H1 (cell line): Measurements from ENCODE around the gene ADPRM. TPM values are rescaled to one million over a fixed set of nuclear protein-coding genes. Genes with fewer than 3 reads are reported as not detected.

Source experiments
- CTCF ChIA-PET: fragments of 300-600 bp; sonication (Branson Sonifier 250); formaldehyde crosslinking; loops from one replicate; lab custom pipeline; 2021; ENCODE audit not compliant: partially characterized antibody; lab: Charles Lee
- POLR2A ChIA-PET: fragments of 300-600 bp; sonication (Branson Sonifier 250); formaldehyde crosslinking; loops from one replicate; lab custom pipeline; 2021; ENCODE audit warnings: inconsistent platforms; ENCODE audit not compliant: partially characterized antibody; lab: Charles Lee
- DNase-seq, 2 experiments: peaks; one replicate each; pipeline versions ENCODE4 v3.0.0 to v3.0.0-alpha.2; 2010 to 2022; ENCODE audit warnings: low spot score in 2 of 2, low read depth in 1 of 2, mixed read lengths in 1 of 2
- FAIRE-seq: peaks from 2 replicates; lab custom pipeline; 2011; peaks lifted over from hg19 to GRCh38; lab: Jason Lieb, UNC
- H2AFZ ChIP-seq: 2 replicates; pipeline ENCODE4 v1.8.1; 2012; ENCODE audit warnings: low read length, inconsistent platforms
- H2AK5ac ChIP-seq: 2 replicates; pipeline ENCODE4 v1.6.1; 2013; ENCODE audit warnings: low read depth, low read length
- H2BK120ac ChIP-seq: replicated peaks from 2 replicates; pipeline ENCODE3; 2013; ENCODE audit warnings: low read depth, low read length, inconsistent platforms
- H2BK12ac ChIP-seq: 2 replicates; pipeline ENCODE4 v1.6.1; 2013; ENCODE audit warnings: low read depth, low read length
- H2BK15ac ChIP-seq: 2 replicates; pipeline ENCODE4 v1.6.1; 2013; ENCODE audit warnings: low read length
- H2BK20ac ChIP-seq: 2 replicates; pipeline ENCODE4 v1.6.1; 2013; ENCODE audit warnings: low read length
- H2BK5ac ChIP-seq: 2 replicates; pipeline ENCODE4 v1.6.1; 2013; ENCODE audit warnings: low read depth, low read length
- H3K14ac ChIP-seq: 2 replicates; pipeline ENCODE4 v1.6.1; 2013; ENCODE audit warnings: inconsistent platforms; ENCODE audit not compliant: insufficient read length
- H3K18ac ChIP-seq: 2 replicates; pipeline ENCODE4 v1.6.1; 2013; ENCODE audit warnings: low read length; ENCODE audit errors: extremely low read depth
- H3K23ac ChIP-seq: 2 replicates; pipeline ENCODE4 v1.6.1; 2013; ENCODE audit warnings: inconsistent platforms; ENCODE audit not compliant: insufficient read length
- H3K23me2 ChIP-seq: 2 replicates; pipeline ENCODE4 v1.6.1; 2013; ENCODE audit warnings: low read depth, low read length
- H3K27ac ChIP-seq: 2 replicates; pipeline ENCODE4 v1.6.1; 2011; ENCODE audit warnings: low read depth, low read length, inconsistent platforms
- H3K27me3 ChIP-seq, 4 experiments: replicated peaks in 1 of 4; 1 replicate in 1 of 4; 2 replicates in 3 of 4; pipeline versions ENCODE4 v1.6.1 to v1.8.1; 2011 to 2013; ENCODE audit warnings: low read length in 3 of 4, mild to moderate bottlenecking in 3 of 4, inconsistent platforms in 2 of 4, mixed read lengths in 2 of 4, moderate library complexity in 1 of 4; ENCODE audit not compliant: control insufficient read depth in 3 of 4, insufficient read depth in 3 of 4; ENCODE audit errors: extremely low read depth in 1 of 4
- H3K36me3 ChIP-seq, 4 experiments: 2 replicates each; pipeline versions ENCODE4 v1.6.1 to v1.8.1; 2011 to 2013; ENCODE audit warnings: mild to moderate bottlenecking in 4 of 4, low read length in 3 of 4, moderate library complexity in 2 of 4, control low read depth in 1 of 4, inconsistent platforms in 1 of 4; ENCODE audit not compliant: insufficient read depth in 4 of 4, control insufficient read depth in 2 of 4
- H3K4ac ChIP-seq: replicated peaks from 2 replicates; pipeline ENCODE3; 2013; ENCODE audit warnings: low read length, low read depth, mixed read lengths, inconsistent platforms; ENCODE audit not compliant: insufficient read length
- H3K4me1 ChIP-seq, 4 experiments: replicated peaks in 1 of 4; 1 replicate in 1 of 4; 2 replicates in 3 of 4; pipeline versions ENCODE4 v1.6.1 to v1.8.1; 2011 to 2013; ENCODE audit warnings: low read length in 3 of 4, inconsistent platforms in 2 of 4, mixed read lengths in 1 of 4; ENCODE audit not compliant: insufficient read depth in 4 of 4, control insufficient read depth in 3 of 4
- H3K4me2 ChIP-seq, 2 experiments: 2 replicates each; pipeline versions ENCODE4 v1.6.1 to v1.8.1; 2011 to 2013; ENCODE audit warnings: low read depth in 2 of 2, low read length in 2 of 2, control low read depth in 1 of 2, inconsistent platforms in 1 of 2, mild to moderate bottlenecking in 1 of 2; ENCODE audit not compliant: insufficient read depth in 1 of 2
- H3K4me3 ChIP-seq, 4 experiments: fragments of 200-600, 300-600 bp in 1 of 4; sonication (generic), shearing (Covaris generic), sonication (Bioruptor Twin) in 1 of 4; 2 replicates each; pipeline versions ENCODE4 v1.5.1 to v1.8.1; 2011 to 2016; ENCODE audit warnings: low read length in 4 of 4, low read depth in 3 of 4, control low read depth in 2 of 4, inconsistent platforms in 2 of 4, mild to moderate bottlenecking in 2 of 4, mixed read lengths in 1 of 4, moderate library complexity in 1 of 4; ENCODE audit not compliant: insufficient read depth in 2 of 4; ENCODE audit errors: extremely low read depth in 1 of 4
- H3K56ac ChIP-seq: replicated peaks from 2 replicates; pipeline ENCODE3; 2013; ENCODE audit warnings: low read depth, mild to moderate bottlenecking, mixed read lengths, low read length, inconsistent platforms; ENCODE audit not compliant: insufficient read length
- H3K79me1 ChIP-seq: 2 replicates; pipeline ENCODE4 v1.6.1; 2013; ENCODE audit warnings: low read depth, low read length, control low read depth
- H3K79me2 ChIP-seq, 2 experiments: 2 replicates each; pipeline versions ENCODE4 v1.6.1 to v1.8.1; 2012 to 2013; ENCODE audit warnings: low read length in 2 of 2, mild to moderate bottlenecking in 2 of 2, inconsistent platforms in 1 of 2; ENCODE audit not compliant: insufficient read depth in 2 of 2, control insufficient read depth in 1 of 2
- H3K9ac ChIP-seq, 4 experiments: replicated peaks in 1 of 4; 1 replicate in 1 of 4; 2 replicates in 3 of 4; pipeline versions ENCODE4 v1.6.1 to v1.8.1; 2011 to 2013; ENCODE audit warnings: low read depth in 3 of 4, low read length in 3 of 4, control low read depth in 2 of 4, mild to moderate bottlenecking in 2 of 4, moderate library complexity in 2 of 4, inconsistent platforms in 1 of 4; ENCODE audit errors: extremely low read depth in 1 of 4
- H3K9me3 ChIP-seq, 2 experiments: 2 replicates each; pipeline versions ENCODE4 v1.6.1 to v1.8.1; 2012 to 2013; ENCODE audit warnings: mild to moderate bottlenecking in 2 of 2, moderate library complexity in 2 of 2, control low read depth in 1 of 2, inconsistent platforms in 1 of 2, low read depth in 1 of 2, low read length in 1 of 2, mixed read lengths in 1 of 2; ENCODE audit not compliant: insufficient read depth in 2 of 2
- H4K20me1 ChIP-seq, 2 experiments: replicated peaks in 1 of 2; 2 replicates each; pipeline versions ENCODE3 to v1.8.1; 2011 to 2013; ENCODE audit warnings: inconsistent platforms in 2 of 2, low read length in 2 of 2, mild to moderate bottlenecking in 1 of 2; ENCODE audit not compliant: insufficient read depth in 2 of 2, control insufficient read depth in 1 of 2
- H4K5ac ChIP-seq: 2 replicates; pipeline ENCODE4 v1.6.1; 2013; ENCODE audit warnings: low read length, low read depth, mixed read lengths, inconsistent platforms; ENCODE audit not compliant: insufficient read length
- H4K8ac ChIP-seq: 2 replicates; pipeline ENCODE4 v1.8.0; 2013; ENCODE audit warnings: mild to moderate bottlenecking, moderate library complexity, low read length, inconsistent platforms; ENCODE audit not compliant: insufficient read depth; ENCODE audit errors: extremely low read depth
- H4K91ac ChIP-seq: replicated peaks from 2 replicates; pipeline ENCODE3; 2013; ENCODE audit warnings: low read length, mixed read lengths, inconsistent platforms; ENCODE audit not compliant: insufficient read length
- POLR2AphosphoS5 ChIP-seq: IDR thresholded peaks from 2 replicates; pipeline ENCODE4 v1.6.1; 2011; ENCODE audit warnings: low read depth, low read length
- WGBS, 2 experiments: shearing (Covaris generic) in 1 of 2; methylation state at CpG; one replicate each; pipeline versions ENCODE4 v1.1.6 to v1.1.7; 2013 to 2015; ENCODE audit warnings: low lambda C conversion rate in 2 of 2, mixed read lengths in 2 of 2, inconsistent platforms in 1 of 2, low coverage in 1 of 2, missing lambda C conversion rate in 1 of 2; ENCODE audit not compliant: insufficient replicate concordance in 2 of 2, insufficient coverage in 1 of 2, insufficient read length in 1 of 2; ENCODE audit errors: extremely low coverage in 1 of 2, missing lambda C conversion rate in 1 of 2; 5-methylcytosine and 5-hydroxymethylcytosine counted together
- polyA plus RNA-seq, 7 experiments: library from polyadenylated mRNA; depleted of rRNA in 3 of 7; stranded (reverse) in 5 of 7; unstranded in 2 of 7; fragments of >200 nt in 5 of 7; fragments of 200-250 nt in 2 of 7; gene quantifications; 1 replicate in 5 of 7; 2 replicates in 1 of 7; 4 replicates in 1 of 7; pipeline versions ENCODE4 v1.2.1 to v1.2.3, GENCODE V29; 2011 to 2013; ENCODE audit warnings: missing spikeins in 2 of 7, mixed read lengths in 2 of 7
- total RNA-seq: library from RNA; stranded (reverse); fragmentation: NEBNext Ultra II Directional; extraction: Animal tissue kit (Norgen Biotek cat#: 25700); gene quantifications from 2 replicates; pipeline ENCODE4 v1.2.1, GENCODE V29; 2021
- TF ChIP-seq, protein P1 (sequence below): IDR thresholded peaks from 2 replicates; pipeline ENCODE4 v1.6.1; 2011; ENCODE audit warnings: low read length, improper control_type of control experiment

Gene ADPRM
- total and polyA plus RNA-seq, 2 of the 8 experiments (the other 6 are each of a cell fraction or from before 2014, with no cell fraction given): 6.7 to 7.9 TPM

DNA sequence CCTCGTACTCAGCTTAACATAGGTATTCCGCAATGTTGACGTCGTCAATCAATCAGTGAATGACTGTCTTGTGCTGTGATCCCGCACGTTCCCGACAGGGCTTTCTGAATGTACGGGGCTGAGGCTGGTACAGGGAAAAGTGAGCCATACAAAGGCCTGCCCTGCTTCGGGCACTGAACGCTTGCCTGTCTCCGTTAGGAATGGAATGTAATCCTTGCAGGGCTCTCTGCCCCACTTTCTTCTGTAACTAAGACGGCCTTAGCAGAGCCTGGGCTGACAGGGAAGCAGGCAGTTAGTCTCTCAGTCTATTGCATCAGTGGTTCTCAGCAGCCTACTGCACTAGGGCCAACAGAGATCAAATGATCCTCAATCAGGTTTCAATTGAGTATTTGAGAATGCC is 24.1 kb upstream of the ADPRM start:
- H3K4me2 ChIP-seq: no peak overlapping the region
- H4K8ac ChIP-seq: no peak overlapping the region
- no peaks in the 10 kb centered on the region for H3K27me3 ChIP-seq
- no peak overlapping the region for H2BK20ac ChIP-seq
- H4K20me1 ChIP-seq: peaks cover 0 to 4% of the 10 kb centered on the region in 2 experiments
- H3K4ac ChIP-seq: no peak overlapping the region
- FAIRE-seq: no peak
- no peak overlapping the region for H4K91ac ChIP-seq
- H2BK12ac ChIP-seq: no peak overlapping the region
- H3K9ac ChIP-seq: no peak overlapping the region
- H3K79me1 ChIP-seq: no peaks in the 10 kb centered on the region
- no peak overlapping the region for H2AK5ac ChIP-seq
- H3K27ac ChIP-seq: no peak overlapping the region
- no peak overlapping the region for H2BK120ac ChIP-seq
- ChIA-PET CTCF (interaction anchor here (0.9 to 3.9 kb wide), 2 partner anchors 10 to 27 kb away, joined by 5 to 26 read pairs; no protein-coding TSS in a partner anchor), POLR2A (interaction anchor here (1.2 to 1.5 kb wide), 3 partner anchors 14 to 20 kb away, joined by 3 to 6 read pairs (median 4); no protein-coding TSS in a partner anchor)
- no peak overlapping the region for H2BK15ac ChIP-seq
- no peaks in the 10 kb centered on the region for H3K9me3 ChIP-seq
- peaks cover 4 to 26% (median 7%) of the 10 kb centered on the region in 4 experiments; a peak in 5 of 8 replicates for H3K36me3 ChIP-seq
- H2BK5ac ChIP-seq: no peak overlapping the region
- no peak for DNase-seq
- H3K4me1 ChIP-seq: no peaks in the 10 kb centered on the region
- 88% methylated on average over 12 of the region's 12 CpGs; no CpG with 5 or more reads in 1 of the 2 experiments for WGBS, 2 experiments
- H3K14ac ChIP-seq: no peak overlapping the region
- H3K79me2 ChIP-seq: no peaks in the 10 kb centered on the region
- TF ChIP-seq, protein P1, sequence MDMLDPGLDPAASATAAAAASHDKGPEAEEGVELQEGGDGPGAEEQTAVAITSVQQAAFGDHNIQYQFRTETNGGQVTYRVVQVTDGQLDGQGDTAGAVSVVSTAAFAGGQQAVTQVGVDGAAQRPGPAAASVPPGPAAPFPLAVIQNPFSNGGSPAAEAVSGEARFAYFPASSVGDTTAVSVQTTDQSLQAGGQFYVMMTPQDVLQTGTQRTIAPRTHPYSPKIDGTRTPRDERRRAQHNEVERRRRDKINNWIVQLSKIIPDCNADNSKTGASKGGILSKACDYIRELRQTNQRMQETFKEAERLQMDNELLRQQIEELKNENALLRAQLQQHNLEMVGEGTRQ: no peak
- 0 out of 2 replicates have a peak, but pooled peaks have one; percentile 18 for TF ChIP-seq POLR2AphosphoS5
- no peak overlapping the region for H3K23ac ChIP-seq
- no peak overlapping the region for H2AFZ ChIP-seq
- H3K23me2 ChIP-seq: no peaks in the 10 kb centered on the region
- H3K4me3 ChIP-seq: no peak overlapping the region
- no peak overlapping the region for H3K56ac ChIP-seq
- H4K5ac ChIP-seq: no peak overlapping the region
- H3K18ac ChIP-seq: no peak overlapping the region
